GM21367 (cell line): ENCODE measurements around the gene DBI.
"Not testable (repeated sequence)": the region's sequence is repeated elsewhere in the genome, so short reads cannot be mapped to it uniquely, and the experiment has no call there.

ENCODE experiments used
- ATAC-seq: cut with Tn5 transposase; IDR thresholded peaks from one replicate; pipeline ENCODE4 v1.9.1; 2021; ENCODE audit not compliant: unreplicated experiment

Gene DBI

DNA sequence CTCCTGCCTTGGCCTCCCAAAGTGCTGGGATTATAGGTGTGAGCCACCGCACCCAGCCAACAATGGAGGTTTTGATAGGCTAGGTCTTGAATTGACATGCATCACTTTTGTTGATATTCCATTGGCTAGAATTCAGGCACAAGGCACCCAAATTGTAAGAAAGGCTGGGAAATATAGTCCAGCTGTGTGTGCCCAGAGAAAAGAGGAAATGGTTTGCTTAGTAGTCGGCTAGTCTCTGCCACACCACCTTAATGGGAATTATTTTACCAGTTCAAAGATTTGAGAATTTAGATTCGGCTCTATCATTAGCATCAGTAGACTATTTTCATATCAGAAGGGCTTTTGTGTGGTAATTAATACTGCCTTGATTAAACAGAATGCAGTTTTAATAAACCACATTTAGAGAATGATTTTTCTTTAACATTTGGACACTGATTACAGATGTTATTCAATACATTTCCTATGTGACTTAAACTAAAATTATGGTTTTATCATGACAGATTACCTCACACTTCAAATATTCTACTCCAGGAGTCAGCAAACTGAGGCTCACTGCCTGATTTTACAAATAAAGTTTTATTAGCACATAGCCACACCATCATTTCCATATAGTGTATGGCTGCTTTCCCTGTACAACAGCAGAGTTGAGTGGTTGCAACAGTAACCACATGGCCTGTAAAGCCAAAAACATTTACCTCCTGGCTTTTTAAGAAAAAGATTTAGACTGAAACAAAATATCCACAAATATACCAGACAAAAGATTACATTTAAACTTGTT, 27.4 kb downstream of the DBI start:
- no peak for ATAC-seq

DNA sequence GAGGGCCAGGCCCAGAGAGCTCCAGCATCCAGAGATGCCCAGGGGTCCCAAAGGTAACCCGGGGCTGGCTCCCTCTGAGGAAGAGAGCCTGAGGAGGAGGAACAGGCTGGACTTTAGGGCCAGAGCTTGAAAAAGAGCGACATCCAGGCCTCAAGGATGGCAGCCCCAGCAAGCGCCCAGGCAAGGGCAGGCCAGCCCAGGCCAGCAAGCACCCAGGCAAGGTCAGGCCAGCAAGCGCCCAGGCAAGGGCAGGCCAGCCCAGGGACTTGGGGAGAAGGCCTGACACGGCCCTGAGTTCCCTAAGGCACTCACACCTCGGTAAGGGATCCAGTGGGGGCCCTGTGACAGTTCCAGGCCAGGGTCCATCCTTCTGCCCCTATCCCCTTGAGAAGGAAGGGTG, 30.4 kb downstream of the DBI start:
- no peak for ATAC-seq

DNA sequence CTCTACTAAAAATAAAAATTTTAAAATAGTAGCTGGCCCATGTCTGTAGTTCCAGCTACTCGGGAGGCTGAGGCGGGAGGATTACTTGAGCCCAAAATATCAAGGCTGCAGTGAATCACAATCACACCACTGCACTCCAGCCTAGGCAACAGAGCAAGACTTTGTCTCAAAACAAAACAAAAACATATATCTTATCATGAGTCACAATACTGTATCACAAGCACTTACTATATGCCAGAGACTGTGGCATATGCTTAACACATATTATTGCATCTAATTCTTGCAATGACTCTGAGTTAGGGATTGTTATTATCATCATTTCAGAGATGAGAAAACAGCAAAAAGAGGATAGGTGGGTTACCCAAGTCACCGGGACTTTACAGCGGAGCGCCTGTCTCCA, 35.3 kb downstream of the DBI start:
- no peak for ATAC-seq

DNA sequence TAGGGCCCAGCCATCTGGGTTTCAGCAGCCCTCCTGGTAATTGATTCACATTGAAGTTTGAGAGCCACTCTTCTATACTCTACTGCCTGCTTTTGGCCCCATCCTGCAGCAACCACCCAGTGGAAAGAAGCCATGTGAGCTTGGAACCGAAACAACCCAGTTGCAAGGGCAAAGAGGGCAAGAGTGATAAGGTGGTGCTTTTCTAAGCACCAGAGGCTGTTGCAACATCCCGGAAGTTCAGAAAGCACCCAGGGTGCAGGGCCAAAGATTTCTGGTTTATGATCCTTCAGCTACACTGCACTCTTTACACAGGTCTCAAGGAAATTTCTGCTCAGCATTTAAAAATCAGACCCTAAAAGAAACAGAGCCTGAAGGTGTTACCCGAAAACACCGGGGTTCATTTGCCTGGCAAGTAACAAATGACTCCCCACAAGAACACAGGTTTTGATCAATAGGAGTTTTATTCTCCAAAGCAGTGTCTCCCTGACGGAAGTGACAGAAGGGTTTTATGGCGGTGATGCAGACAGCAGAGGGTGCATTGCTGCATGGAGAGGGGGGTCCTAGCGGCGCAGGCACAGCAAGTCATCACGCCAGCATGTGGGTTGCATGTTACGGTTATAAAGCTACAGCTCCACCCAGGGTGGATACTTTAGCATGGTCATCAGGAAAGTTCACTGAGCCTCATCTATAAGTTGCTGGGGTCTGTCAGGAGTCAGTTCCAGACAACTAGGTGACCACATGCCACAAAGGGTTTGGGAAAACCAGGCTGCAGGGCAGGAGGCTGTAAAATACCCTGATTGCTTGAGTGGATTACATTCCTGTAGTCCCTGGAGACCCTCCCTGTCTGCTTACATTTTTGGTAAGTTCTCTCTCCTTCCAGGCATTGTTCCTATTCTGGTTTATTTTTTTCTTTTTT, 36.1 kb downstream of the DBI start:
- ATAC-seq = no peak

DNA sequence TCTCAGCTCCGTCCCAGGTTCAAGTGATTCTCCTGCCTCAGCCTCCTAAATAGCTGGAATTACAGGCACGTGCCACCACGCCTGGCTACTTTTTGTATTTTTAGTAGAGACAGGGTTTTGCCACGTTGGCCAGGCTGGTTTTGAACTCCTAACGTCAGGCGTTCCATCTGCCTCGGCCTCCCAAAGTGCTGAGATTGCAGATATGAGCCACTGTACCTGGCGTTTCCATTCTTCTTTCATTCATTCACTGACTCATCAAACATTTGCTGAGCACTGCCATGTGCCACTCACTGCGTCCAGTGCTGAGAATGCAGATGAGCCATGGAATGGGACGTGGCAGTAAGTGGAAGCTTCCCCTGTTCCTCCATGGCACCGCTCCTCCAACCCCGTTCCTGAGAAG, 36.8 kb downstream of the DBI start:
- not testable (repeated sequence) for ATAC-seq

DNA sequence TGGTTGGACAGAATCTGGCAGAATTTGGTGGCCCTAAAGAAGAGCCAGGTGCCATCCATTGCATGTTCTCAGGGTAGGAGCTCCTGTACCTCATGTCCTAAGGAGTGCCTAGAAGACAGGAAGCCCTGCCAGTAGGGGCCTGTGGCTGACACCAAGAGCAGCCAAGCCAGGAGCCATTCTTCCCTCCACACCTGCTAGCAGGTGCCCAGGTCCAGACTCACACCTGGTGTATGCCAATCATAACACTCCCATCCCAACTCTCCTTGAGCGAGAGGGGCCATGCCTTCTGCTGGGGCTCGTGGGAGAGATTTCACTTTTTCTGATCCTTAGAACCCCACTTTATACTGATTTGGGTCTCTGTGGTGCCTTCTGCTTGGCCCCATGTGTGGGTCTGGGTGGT, 38.4 kb downstream of the DBI start:
- no peak for ATAC-seq

DNA sequence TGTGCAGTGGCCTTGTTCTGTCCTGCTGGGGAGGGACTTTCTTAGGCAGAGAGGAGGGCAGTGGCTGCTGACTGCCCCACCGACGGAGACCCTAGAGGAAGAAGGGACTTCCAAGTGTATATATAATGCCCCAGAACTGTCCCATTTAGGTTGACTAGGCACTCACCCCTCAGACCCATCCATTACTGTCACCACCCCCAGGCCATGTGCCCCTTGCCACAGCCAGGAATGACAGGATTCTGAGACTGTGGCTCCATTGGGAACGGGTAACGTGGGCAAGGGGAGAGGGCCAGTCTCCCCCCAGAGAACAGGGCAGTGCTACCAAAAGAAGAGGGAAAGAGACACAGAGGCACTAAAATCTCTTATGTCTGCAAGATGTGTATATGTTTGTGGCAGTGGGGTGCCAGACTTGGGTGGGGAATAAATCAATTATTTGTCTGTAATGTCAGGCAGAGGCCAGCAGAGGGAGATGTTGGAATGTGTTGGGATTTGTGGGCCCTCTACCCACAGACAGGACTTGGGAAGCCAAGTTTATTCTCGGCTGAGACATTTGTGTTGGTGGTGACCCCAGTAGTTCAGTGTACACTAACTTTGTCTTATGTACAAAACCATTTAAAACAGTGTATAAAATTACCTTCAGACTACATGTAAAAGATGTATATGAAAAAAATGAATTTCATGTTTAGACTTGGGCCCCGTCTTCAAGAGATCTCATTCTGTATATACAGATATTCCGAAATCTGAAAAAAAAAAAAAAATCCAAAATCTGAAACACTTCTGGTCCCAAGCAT, 40.8 kb downstream of the DBI start:
- no peak for ATAC-seq

DNA sequence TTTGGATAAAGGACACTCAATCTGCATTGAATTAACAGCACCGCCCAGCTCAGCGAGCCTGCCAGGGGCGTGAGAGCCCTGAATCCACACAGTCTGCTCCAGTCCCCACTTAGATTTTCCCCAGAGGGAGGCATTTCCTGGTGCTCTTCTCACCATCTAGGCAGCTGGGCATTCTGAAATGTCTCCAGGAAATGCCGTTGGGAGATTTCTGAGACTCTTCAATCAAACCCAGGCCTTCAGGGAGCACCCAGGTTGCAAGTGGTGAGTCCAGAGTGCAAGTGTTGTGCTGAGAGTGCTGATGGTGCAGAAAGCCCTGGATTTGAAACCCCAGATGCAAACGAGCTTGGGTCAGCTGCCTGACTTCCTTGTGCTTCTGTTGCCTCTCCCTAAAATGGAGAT, 41.4 kb downstream of the DBI start:
- ATAC-seq = no peak

DNA sequence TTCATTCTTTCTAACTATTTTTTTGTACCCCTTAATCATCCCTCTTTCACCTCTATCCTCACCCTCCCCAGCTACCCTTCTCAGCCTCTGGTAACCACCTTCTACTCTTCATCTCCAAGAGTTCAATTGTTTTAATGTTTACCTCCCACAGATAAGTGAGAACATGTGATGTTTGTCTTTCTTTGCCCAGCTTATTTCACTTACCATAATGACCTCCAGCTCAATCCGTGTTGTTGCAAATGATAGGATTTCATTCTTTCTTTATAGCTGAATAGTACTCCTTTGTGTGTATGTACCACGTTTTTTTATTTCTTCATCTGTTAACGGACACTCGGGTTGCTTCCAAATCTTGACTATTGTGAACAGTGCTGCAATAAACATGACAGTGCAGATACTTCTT, 42.7 kb downstream of the DBI start:
- no peak for ATAC-seq

DNA sequence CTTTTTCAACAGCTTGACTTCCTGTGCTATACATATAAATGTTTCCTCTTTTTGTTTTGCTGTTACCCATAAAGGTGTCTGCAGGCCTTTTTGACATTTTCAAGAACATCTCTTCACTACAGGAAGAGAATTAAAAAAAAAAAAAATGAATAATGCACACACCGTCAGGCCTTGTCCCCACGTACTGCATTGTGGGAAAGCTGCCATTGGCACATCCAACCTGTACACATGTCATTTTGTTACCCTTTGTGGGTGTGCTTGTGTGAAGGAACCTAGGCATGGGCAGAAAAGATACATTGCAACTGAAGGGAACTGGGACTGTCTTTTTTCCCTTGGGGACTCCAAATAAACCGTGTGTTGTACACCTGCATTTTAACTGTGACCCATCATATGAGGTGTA, 48.1 kb downstream of the DBI start:
- ATAC-seq = no peak

DNA sequence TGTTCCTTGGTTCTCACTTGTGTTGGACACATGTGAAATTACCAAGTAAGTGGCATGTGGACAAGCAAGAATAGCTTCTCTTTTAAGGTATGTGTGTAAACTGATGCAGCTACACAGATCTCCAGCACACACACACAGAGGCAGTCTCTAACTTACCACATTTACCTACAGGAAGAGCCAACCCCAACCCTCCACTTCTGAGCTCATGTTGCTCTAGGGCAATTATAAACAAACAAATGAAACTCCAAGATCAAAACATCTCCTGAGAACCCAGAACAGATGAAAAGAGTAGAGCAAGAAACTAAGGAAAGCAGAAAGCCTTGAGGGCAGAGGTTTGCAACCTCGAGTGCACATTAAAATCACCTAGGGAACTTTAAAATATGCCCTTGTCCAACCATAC, 48.9 kb downstream of the DBI start:
- ATAC-seq = no peak

DNA sequence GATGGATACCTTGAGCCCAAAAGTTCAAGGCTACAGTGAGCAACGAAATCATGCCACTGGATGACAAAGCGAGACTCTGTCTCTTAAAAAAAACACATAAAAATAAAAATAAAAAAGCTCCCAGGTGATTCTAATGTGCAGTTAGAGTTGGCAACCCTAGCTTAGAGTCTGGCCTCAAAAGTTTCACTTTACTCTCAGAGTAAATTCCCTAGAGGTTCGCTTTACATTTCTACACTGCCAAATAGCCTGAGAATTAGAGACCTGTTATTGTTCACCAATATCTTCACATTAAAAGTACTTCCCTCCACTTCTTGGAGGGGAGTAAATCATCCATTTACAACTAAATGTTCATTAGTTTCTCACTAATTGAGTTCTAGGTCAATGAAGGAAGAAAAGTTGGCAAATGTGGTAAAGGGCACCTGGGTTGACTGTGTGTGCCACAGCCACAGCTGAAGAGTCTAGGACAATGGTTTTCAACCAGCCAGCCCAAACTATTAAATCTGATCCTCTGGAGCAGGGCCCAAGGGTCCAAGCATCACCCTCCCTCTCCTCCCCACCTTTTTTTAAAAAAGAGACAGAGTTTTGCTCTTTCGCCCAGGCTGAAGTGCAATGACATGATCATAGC, 49.6 kb downstream of the DBI start:
- no peak for ATAC-seq

DNA sequence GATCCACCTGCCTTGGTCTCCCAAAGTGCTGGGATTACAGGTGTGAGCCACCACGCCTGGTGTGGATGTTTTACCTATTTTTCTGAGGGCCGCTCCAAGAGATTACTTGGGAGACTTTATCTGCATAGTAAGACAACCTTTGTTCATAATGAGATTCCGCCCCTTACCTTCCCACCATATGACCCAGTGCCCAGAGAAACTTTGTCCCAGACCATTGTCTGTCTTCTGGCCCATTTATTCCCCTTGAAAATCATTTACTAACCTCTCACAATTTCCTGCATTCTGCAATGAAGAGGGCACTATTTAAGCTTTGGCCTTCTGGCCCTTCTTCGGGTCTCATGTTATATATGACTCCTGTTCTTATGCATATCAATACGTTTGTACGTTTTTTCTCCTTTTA, 51.1 kb downstream of the DBI start:
- no peak for ATAC-seq

DNA sequence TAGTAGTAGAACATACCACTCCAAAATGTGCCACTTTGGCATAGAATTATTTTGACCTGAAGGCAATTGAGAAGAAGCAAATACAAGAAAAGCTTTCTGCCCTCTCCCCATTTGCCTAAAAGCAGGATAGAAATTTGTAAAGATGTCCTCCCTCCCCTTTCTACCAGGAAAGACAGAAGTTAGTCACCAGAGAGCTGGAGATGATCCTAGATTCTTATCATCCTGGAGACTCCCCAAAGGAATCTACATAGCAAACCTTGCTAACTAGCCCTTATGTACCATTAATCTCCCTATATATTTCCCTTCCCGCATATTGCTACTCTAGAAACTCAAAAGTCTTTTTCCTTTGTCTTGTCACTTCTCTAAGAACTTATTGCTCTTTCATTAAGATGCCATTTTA, 52.3 kb downstream of the DBI start:
- no peak for ATAC-seq

DNA sequence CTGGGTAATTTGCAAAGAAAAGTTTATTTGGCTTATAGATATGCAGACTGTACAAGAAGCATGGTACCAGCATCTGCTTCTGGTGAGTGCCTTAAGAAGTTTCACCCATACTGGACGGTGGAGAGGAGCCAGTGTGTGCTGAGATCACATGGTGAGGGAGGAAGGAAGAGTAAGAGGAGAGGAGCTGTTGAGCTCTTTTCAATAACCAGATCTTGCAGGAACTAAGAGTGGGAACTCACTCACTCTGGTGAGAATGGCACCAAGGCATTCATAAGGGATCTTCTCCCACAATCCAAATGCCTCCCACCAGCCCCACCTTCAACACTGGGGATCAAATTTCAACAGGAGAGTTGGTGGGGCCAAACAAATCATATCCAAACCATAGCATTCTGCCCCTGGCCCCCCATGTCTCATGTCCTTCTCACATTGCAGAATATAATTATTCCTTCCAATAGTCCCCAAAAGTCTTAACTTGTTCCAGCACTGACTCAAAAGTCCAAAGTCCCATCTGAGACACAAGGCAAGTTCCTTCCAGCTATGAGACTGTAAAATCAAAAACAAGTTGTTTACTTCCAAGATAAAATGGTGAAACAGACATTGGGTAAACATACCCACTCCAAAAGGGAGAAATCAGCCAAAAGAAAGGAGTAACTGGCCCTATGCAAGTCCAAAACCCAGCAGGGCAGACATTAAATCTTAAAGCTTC, 53.2 kb downstream of the DBI start:
- no peak for ATAC-seq

DNA sequence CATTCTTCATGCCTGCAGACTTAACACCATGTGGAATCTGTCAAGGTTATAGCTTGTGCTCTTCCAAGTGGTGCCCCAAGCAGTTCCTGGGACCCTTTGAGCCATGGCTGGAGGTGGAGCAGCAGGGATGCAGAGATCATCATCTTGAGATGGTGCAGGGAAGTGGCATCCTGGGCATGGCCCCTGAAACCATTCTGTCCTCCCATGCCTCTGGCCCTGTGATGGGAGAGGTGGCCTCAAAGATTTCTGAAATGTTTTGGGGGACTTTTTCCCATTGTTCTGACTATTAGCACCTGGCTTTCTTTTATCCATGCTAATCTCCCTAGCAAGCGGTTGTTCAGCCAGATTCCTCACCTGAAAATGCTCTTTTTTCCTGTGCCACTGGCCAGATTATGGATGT, 54.5 kb downstream of the DBI start:
- ATAC-seq = no peak

DNA sequence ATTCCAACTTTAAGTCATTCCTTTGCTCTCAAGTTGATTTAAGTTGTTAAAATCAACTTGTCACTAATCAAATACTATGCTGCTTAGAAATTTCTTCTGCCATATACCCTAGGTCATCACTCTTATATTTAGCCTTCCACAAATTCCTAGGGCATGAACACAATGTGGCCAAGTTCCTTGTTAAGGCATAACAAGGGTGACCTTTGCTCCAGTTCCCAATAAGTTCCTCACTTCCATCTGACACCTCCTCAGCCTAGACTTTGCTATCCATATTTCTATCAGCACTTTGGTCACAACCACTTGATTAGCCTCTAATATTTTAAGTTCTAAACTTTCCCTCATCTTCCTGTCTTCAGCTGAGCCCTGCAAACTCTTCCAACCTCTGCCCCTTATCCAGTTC, 55.0 kb downstream of the DBI start:
- ATAC-seq = no peak
